GM21447 (cell line): ENCODE measurements around the gene GGTLC2.
"Not testable (repeated sequence)": the region's sequence is repeated elsewhere in the genome, so short reads cannot be mapped to it uniquely, and the experiment has no call there.

Experiments used
- ATAC-seq: cut with Tn5 transposase; IDR thresholded peaks from one replicate; pipeline ENCODE4 v1.9.1; 2021; ENCODE audit not compliant: unreplicated experiment

The GGTLC2 gene

GRCh38 chr22:22644314-22644713, at the start of gene GGTLC2:
TSS of gene GGTLC2 (plus strand) at chr22:22644614. CDS start at chr22:22646346, 1,732 bp downstream.
- ATAC-seq = not testable (repeated sequence)

GRCh38 chr22:22595001-22595835, 49.2 kb upstream of the GGTLC2 start:
- ATAC-seq = no peak

- no peak for ATAC-seq
Observed at GRCh38 chr22:22598144-22598543, 46.3 kb upstream of the GGTLC2 start.

GRCh38 chr22:22599248-22599647, 45.2 kb upstream of the GGTLC2 start:
- no peak for ATAC-seq

- ATAC-seq = no peak
Observed at GRCh38 chr22:22600531-22601261, 43.7 kb upstream of the GGTLC2 start.

GRCh38 chr22:22603470-22603947, 40.9 kb upstream of the GGTLC2 start:
- ATAC-seq = no peak

GRCh38 chr22:22604326-22605073, 39.9 kb upstream of the GGTLC2 start:
- no peak for ATAC-seq

- ATAC-seq = no peak
Observed at GRCh38 chr22:22605074-22605404, 39.4 kb upstream of the GGTLC2 start.

- ATAC-seq = not testable (repeated sequence)
Observed at GRCh38 chr22:22608022-22608421, 36.4 kb upstream of the GGTLC2 start.

GRCh38 chr22:22609291-22609690, 35.1 kb upstream of the GGTLC2 start:
- no peak for ATAC-seq

- no peak for ATAC-seq
Observed at GRCh38 chr22:22612516-22612915, 31.9 kb upstream of the GGTLC2 start.

- ATAC-seq = no peak
Observed at GRCh38 chr22:22614065-22614464, 30.3 kb upstream of the GGTLC2 start.

GRCh38 chr22:22616636-22617035, 27.8 kb upstream of the GGTLC2 start:
- ATAC-seq = no peak

- no peak for ATAC-seq
Observed at GRCh38 chr22:22618448-22618847, 26.0 kb upstream of the GGTLC2 start.

- no peak for ATAC-seq
Observed at GRCh38 chr22:22618923-22619322, 25.5 kb upstream of the GGTLC2 start.

GRCh38 chr22:22619765-22620414, 24.5 kb upstream of the GGTLC2 start:
- ATAC-seq = no peak

- ATAC-seq = not testable (repeated sequence)
Observed at GRCh38 chr22:22628546-22629495, 15.6 kb upstream of the GGTLC2 start.

GRCh38 chr22:22631223-22631652, 13.2 kb upstream of the GGTLC2 start:
- ATAC-seq = not testable (repeated sequence)

- ATAC-seq = not testable (repeated sequence)
Observed at GRCh38 chr22:22632226-22632625, 12.2 kb upstream of the GGTLC2 start.

GRCh38 chr22:22633533-22633932, 10.9 kb upstream of the GGTLC2 start:
- ATAC-seq = not testable (repeated sequence)
